ENCODE data around the gene OSBP2.

- TF ChIP-seq, protein P1, sequence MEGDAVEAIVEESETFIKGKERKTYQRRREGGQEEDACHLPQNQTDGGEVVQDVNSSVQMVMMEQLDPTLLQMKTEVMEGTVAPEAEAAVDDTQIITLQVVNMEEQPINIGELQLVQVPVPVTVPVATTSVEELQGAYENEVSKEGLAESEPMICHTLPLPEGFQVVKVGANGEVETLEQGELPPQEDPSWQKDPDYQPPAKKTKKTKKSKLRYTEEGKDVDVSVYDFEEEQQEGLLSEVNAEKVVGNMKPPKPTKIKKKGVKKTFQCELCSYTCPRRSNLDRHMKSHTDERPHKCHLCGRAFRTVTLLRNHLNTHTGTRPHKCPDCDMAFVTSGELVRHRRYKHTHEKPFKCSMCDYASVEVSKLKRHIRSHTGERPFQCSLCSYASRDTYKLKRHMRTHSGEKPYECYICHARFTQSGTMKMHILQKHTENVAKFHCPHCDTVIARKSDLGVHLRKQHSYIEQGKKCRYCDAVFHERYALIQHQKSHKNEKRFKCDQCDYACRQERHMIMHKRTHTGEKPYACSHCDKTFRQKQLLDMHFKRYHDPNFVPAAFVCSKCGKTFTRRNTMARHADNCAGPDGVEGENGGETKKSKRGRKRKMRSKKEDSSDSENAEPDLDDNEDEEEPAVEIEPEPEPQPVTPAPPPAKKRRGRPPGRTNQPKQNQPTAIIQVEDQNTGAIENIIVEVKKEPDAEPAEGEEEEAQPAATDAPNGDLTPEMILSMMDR (conservative IDR thresholded peaks at IDR 0.05; ENCODE audit: low read length) = no peak
- TF ChIP-seq EZH2phosphoT487 (IDR thresholded peaks at IDR 0.05; ENCODE audit: borderline replicate concordance) = no peak
These were observed 233.7 kb downstream of the OSBP2 start for GRCh38 chr22:30928401-30928800.

Data from Loucy (cell line).